G401.6 (cell line): ENCODE results near the gene PODXL2.
"Not testable (repeated sequence)": the region's sequence is repeated elsewhere in the genome, so short reads cannot be mapped to it uniquely, and the experiment has no call there.

Experiments used
- FAIRE-seq: peaks from 2 replicates; lab custom pipeline; 2012; peaks lifted over from hg19 to GRCh38; lab: Jason Lieb, UNC

The PODXL2 gene

DNA sequence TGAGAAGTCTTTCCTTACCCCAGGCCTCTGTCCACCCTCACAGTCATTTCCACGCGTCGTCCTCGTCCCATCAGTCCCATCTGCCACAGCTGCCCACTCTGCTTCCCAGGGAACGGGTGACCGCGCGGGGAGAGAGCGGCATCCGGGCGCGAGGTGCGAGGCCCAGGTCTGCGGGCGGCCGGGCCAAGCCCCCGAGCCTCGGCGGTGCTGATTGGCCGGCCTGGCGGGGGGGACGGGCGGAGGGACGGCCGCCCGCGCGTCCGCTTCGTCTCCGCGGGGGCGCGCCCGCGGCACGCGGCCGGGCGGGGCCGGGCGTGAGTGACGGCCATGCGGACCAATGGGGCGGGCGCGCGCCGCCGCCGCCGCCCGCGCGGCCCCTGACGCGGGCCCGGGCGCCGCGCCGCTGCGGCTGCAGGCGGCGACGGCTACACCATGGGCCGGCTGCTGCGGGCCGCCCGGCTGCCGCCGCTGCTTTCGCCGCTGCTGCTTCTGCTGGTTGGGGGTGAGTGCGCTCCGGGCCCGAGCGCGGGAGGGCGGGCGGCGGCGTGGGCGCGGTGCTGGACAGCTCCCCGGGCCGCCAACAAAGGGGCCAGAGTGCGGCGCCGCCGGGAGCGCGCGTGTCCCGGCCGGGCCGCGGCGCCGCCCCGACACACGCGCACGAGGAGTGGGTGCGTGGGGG is at the start of gene PODXL2:
PODXL2 (plus strand) TSS at position 398 of the 679 bp plus-strand sequence; CDS start at position 433, 35 bp downstream.
- no peak for FAIRE-seq

DNA sequence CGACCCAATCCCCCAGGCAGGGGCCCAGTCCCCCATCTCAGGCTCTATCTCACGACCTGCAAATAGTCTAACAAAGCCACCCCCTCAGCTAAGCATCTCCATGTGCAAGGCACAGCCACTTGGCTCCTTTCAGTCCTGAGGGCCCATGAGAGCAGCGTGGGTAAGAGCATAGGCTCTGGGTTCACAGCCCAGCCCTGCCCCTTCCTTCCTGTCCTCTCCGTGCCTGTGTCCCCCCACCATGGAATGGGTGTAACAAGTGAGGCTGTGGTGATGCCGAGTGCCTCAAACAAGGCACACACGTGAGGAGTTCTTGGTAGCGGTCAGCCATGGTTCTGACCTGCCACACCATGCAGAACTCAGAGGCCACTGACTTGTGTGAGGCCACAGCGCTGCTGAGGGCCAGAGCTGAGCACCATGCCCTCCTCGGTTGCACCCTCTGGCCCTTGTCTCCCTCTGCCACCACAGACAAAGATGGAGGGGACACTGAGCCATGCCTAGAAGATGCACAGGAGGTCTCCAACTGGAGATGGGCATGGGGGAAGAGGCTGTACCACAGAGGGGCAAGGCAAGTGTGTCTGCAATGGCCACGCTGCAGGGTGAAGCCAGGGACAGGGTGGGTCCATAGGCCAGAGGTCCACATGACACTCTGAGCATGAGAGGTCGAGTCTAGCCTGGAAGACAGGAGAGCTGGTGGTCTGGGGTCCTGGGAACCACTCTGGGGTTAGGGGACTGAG is 48.5 kb upstream of the PODXL2 start:
- no peak for FAIRE-seq

DNA sequence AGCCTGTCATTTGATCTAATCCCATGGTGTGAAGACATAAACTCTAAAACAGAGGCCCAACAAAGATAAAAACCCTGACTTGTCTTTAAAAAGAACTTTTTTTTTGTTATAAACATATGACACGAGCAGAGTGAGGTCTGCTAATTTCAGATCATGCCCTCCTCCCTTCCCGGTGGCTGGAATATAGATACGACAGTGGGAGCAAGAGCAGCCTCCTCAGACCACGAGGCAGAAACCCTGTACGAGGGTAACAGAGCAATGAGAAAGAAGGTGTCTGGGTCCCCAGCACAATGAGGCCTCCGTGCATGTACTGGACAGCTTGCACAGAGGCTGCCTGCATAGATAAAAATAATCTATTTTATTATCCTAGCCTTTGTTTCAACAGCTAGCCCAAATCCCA is 44.3 kb upstream of the PODXL2 start:
- FAIRE-seq, result no peak

GRCh38 chr3:127585163-127585812 is 43.7 kb upstream of the PODXL2 start:
- no peak for FAIRE-seq

DNA sequence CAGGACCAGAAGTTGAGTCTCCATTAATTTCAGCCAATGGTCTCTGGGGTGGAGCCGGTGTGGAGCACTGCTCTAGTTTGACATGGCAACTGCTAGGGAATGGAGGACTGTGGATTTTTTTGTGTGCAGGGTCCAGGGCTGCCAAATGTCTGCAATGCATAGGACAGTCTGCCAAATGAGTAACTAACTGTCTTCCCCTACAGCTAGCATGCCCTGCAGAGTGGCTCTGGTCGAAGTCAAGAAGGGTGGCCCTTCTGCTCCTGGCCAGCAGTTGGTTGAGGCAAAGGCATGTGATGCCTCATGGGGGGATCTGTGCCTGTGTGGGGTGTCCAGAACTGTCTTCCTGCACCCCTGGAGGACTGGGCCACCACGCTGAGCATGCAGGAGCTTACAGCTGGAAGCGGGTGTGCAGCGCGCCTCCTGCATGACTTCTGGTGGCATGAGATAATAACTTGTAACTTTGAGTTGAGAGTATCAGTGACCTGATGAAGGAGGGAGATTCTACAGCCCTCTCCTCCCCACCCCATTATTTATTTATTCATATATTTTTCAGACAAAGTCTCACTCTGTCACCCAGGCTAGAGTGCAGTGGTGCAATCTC is 43.1 kb upstream of the PODXL2 start:
- FAIRE-seq, result no peak

- FAIRE-seq, result no peak
These were observed 41.1 kb upstream of the PODXL2 start for GRCh38 chr3:127587876-127588275.

DNA sequence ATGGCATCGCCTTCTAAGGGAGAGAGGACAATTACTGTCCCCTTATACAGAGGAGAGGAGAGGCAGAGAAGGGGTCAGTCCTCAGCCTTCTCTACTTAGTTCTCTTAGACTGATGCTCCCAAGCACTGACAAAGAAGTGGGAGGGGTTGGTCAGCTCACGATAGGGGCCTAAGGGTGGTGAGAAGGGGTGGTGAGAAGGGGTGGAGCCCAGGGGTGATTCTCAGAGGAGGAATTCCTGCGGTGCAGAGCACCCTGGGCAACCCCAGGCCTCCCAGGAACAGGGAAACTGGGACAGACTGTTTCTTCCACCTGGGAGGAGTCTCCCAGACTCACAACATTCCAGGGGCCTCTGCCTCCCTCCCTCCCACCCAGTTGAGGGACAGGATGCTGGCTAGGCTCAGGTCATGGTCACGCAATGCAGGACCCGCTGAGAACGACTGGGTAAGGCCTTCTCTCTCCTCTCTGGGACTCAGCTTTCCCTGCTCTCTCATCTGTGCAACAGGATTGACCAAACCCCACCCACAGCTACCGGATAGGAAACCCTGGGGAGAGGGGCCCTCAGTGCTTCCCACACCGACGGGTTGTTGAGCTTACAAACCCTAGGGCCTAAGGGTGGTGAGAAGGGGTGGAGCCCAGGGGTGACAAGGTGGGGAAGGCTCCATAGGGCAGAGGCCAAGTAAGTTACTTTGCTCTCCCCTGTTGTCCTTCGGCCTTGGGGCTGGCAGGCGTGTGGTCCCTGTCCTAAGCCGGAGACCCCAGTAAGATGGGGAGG is 40.0 kb upstream of the PODXL2 start:
- no peak for FAIRE-seq

DNA sequence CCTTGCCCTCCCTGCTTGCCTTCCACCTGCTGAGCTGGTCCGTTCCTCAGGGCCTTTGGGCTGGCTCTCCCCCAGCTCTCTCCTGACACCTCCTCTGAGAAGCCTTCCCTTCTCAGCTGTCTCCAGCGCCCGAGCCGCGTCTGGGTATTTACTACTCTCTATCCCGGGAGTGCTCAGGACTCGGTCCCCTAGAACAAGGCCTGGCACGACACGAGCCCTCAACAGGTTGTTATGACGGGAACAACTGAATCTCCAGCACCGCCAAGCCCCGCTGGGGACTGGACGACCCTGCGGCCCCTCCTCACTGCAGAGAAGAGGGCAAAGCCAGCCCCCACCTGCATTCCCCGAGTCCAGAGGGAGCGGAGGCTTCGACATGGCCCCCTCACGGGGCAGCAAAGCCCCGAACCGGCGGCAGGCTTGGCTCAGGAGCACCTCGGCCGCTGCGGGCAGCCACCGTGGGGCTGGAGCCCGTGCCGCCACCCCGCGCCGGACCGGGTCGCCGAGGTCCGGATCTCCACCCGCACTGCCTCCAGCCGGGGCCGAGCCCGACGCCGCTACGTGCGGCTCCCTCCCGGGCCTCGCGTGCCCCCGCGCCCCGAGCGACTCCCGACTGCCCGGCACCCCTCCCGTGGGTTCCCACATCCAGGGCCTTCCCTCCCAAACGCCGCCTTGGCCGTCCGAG is 39.2 kb upstream of the PODXL2 start:
- no peak for FAIRE-seq

DNA sequence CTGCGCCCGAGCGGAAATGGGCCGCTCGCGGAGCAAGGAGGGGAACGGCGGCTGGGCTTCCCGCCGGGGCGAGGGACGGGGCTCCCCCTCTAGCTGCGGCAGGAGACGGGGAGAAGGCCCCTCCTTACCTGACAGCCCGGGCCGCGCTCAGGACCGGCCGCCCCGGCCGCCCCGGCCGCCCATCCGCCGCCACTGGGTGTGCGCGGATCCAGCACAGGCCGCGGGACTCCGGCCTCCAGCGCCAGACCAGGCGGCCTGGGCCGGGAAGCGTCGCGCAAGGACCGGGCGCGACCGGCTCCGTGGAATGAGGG is 38.7 kb upstream of the PODXL2 start:
- no peak for FAIRE-seq

- FAIRE-seq, result peak; percentile 97
These were observed 38.2 kb upstream of the PODXL2 start, which contains the start of gene TPRA1 for GRCh38 chr3:127590593-127591465. TSS of gene TPRA1 (minus strand) at chr3:127590733. CDS start at chr3:127580146, 10,587 bp downstream.

- FAIRE-seq, result no peak
These were observed 35.8 kb upstream of the PODXL2 start for GRCh38 chr3:127593178-127593577.

DNA sequence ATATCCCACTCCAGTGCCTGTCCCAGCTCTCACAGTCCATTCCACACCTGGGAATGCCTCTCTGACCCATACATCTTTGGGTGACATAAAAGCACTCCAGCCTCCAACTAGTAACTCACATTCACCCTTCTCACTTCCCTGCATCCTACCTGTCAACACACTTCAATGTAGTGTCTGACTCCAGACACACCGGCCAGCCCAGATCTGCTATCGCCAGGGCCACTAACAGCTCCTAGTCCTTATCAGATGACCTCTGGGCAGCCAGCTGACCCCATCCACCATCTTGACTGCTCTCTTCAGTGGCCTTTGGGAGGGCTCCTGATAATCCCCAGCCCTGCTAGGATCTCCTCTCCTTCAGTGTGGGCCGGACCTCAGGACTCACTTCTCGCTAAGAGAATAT is 33.7 kb upstream of the PODXL2 start:
- no peak for FAIRE-seq

DNA sequence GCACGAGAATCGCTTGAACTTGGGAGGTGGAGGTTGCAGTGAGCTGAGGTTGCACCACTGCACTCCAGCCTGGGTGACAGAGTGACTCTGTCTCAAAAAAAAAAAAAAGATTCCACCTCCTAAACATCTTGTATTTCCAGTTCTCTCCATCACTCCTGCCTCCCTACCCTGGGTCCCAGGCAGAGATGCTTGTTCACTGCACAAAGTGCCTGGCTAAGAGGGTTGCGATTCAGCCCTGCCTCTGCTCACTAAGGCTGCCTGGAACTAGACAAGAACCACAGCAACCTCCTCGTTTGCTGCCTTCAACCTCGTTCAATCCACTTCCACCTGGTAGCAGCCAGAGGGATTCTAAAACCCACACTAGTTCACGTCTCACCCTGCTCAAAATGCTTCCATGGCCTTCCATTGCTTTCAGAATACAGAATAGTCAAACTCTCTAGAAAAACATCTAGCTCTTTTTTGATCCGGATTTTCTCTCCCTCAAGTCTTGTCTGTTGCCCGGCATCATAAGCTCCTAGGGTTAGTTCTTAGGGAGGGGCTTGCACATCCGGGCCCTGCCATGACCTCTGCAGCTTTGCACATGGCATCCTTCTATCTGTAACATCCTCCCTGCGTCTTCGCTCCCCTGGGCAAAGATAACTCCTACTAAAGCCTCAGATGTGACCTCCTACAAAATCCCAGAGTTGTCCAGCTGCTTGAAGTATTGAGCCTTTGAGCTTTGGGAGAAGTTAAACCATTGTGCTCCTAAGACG is 31.8 kb upstream of the PODXL2 start:
- no peak for FAIRE-seq

DNA sequence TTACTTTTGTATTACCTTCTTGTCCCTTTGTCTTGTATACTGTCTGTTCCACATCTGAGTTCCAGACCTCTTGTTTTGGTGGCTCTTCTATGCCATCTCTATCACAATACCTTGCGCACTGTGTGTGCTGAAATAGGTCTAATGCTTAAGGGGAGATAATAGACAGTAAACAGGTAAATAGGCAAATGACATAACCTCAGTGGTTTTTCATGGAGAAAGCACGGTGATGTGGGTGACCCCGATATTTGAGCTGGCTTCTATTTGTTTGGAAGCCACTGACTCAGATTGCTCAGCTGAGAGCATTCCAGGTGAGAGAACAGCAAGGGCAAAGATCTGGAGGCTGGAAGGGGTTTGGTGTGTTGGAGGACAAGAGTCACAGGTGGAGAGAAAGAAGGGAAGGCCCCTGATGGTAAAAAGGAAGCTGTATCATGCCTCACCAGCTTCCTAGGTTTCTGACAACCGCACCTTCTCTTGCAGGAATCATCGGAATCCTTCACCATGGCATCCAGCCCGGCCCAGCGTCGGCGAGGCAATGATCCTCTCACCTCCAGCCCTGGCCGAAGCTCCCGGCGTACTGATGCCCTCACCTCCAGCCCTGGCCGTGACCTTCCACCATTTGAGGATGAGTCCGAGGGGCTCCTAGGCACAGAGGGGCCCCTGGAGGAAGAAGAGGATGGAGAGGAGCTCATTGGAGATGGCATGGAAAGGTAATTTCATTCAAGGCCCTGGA is 30.0 kb upstream of the PODXL2 start:
- FAIRE-seq, result no peak

DNA sequence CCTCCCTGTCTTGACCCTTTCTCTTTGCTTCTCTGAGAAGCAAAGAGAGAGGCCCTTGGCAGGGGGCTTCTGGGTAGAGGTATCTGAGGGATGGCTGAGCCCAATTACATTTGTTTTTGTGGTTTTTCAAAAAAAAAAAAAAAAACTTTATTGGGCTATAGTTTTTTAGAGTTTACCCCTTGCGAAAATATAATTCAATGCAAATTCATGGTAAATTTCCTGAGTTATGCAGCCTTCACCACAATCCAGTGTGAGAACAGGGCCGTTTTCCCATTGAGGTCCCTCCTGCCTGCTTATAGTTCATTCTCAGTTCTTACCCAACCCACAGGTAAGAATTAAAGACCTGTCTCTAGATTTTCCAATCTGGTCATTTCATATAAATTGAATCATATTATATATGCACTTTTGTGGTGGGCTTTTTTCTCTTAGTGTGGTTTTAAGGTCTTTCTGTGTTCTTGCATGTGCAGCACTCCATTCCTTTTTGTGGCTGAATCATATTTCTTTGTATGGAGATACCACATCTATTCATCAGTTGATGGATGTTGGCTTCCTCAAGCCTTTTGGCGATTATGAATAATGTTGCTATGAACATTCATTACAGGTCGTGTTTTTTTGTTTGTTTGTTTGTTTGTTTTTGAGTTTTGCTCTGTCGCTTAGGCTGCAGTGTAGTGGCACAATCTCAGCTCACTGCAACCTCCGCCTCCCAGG is 28.1 kb upstream of the PODXL2 start:
- no peak for FAIRE-seq

DNA sequence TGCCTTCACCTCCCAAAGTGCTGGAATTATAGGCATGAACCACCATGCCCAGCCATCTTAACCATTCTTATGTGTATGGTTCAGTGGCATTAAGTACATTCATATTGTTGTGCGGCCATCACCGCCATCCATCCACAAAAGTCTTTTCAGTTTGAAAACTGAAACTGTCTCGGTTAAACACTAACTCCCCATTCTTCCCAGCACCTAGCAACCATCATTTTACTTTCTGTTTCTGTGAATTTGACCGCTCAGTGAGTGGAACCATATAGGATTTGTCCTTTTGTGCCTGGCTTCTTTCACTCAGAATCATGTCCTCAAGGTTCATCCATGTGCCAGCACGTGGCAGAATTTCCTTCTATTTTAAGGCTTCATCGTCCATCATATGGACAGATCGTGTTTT is 24.9 kb upstream of the PODXL2 start:
- FAIRE-seq, result no peak

- no peak for FAIRE-seq
These were observed 24.3 kb upstream of the PODXL2 start for GRCh38 chr3:127604546-127605165.

DNA sequence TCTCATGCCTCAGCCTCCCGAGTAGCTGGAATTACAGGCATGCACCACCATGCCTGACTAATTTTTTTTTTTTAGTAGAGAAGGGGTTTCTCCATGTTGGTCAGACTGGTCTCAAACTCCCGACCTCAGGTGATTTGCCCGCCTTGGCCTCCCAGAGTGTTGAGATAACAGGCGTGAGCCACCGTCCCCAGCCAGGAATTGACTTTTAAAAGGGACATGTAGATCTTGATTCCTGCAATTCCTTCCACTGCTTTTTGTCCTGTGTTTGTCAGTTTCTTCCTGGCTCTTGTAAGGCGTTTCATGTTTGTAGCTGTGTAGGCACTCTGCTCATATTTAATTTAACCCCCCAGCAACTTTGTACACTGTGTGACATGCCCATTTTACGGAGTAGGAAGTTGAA is 23.4 kb upstream of the PODXL2 start:
- FAIRE-seq, result not testable (repeated sequence)
